Stomach (tissue), 4 donors: ENCODE data around the gene CD96.

Source experiments
- POLR2A ChIP-seq, 4 donors: fragments of 450-650 bp; IDR thresholded peaks; one replicate each; pipeline ENCODE4 v1.6.1; 2016; ENCODE audit warnings: antibody characterized with exemption in 4 of 4, control low read depth in 2 of 4, mild to moderate bottlenecking in 1 of 4, moderate library complexity in 1 of 4
- TF ChIP-seq, protein P1 (sequence below), 7 experiments: fragments of 450-650 bp in 4 of 7; fragments of 200-600 bp in 3 of 7; sonication (generic) in 3 of 7; IDR thresholded peaks; one replicate each; pipeline ENCODE4 v1.5.1; 2016 to 2019; ENCODE audit warnings: antibody characterized with exemption in 7 of 7, control low read depth in 2 of 7, mild to moderate bottlenecking in 1 of 7

DNA sequence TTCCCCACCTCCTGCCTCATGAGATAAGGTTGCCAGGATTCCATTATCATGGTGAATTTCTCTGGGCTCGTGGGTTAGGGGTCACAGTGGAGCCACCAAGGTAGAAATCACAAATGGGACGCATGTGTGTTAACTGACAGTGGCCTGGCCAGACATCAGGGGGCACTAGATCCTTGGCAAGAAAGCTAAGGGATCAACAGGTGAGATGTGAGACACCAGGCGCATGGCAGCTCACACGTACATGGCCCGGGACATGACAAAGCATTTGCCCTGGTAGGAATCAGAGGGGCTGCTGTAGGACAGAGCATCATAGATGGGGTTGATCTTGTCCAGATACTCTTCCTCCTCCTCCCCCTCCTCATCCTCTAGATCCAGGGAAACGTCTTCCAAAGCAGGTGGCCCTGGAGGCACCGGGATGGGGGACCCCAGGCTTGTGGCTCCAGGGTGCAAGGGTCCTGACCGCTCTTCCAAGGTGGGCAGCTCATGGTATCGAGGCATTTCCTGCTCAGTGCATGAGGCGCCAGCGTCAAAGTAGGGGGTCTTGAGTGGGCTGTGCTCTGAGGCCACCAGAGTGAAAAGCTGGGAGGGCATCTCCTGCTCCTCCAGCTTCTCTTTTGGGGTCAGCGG, 28.5 kb downstream of the CD96 start:
- no peak for TF ChIP-seq POLR2A (IDR thresholded peaks at IDR 0.05)
- TF ChIP-seq, protein P1, sequence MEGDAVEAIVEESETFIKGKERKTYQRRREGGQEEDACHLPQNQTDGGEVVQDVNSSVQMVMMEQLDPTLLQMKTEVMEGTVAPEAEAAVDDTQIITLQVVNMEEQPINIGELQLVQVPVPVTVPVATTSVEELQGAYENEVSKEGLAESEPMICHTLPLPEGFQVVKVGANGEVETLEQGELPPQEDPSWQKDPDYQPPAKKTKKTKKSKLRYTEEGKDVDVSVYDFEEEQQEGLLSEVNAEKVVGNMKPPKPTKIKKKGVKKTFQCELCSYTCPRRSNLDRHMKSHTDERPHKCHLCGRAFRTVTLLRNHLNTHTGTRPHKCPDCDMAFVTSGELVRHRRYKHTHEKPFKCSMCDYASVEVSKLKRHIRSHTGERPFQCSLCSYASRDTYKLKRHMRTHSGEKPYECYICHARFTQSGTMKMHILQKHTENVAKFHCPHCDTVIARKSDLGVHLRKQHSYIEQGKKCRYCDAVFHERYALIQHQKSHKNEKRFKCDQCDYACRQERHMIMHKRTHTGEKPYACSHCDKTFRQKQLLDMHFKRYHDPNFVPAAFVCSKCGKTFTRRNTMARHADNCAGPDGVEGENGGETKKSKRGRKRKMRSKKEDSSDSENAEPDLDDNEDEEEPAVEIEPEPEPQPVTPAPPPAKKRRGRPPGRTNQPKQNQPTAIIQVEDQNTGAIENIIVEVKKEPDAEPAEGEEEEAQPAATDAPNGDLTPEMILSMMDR (IDR thresholded peaks at IDR 0.05), result no peak
